ENCODE data around the gene KLF6. TPM values are rescaled to one million over a fixed set of nuclear protein-coding genes. Genes with fewer than 3 reads are reported as not detected.

KLF6 gene
- total and polyA plus RNA-seq, 9 of the 15 experiments (the other 6 are each of a cell fraction or from before 2014, with no cell fraction given) = 3.2 to 23.9 (median 8.0) TPM

- TF ChIP-seq CTBP1 (IDR thresholded peaks at IDR 0.05; ENCODE audit: borderline replicate concordance) = peak; percentile 77
- no peak for TF ChIP-seq ZNF134 (CRISPR knock-in tag; conservative IDR thresholded peaks at IDR 0.05)
- no peak; the same call in 1 of the 2 replicates for TF ChIP-seq RBFOX2 (IDR thresholded peaks at IDR 0.05; ENCODE audit: low read depth, low read length)
- no peak for TF ChIP-seq RREB1 (CRISPR knock-in tag; IDR thresholded peaks at IDR 0.05)
- no peak for TF ChIP-seq ZNF512 (tag; IDR thresholded peaks at IDR 0.05)
- no peak for TF ChIP-seq USF1 (CRISPR knock-in tag; IDR thresholded peaks at IDR 0.05)
- no peak for TF ChIP-seq SLC30A9 (CRISPR knock-in tag; IDR thresholded peaks at IDR 0.05)
- peak in 1 of 2 experiments; percentile 36; a peak in 1 of 4 replicates for TF ChIP-seq HDAC1 (IDR thresholded peaks at IDR 0.05)
- no peak for TF ChIP-seq TSC22D4 (tag; IDR thresholded peaks at IDR 0.05)
- peak; percentile 47; the same call in 1 of the 2 replicates for TF ChIP-seq ZNF175 (CRISPR knock-in tag; IDR thresholded peaks at IDR 0.05; ENCODE audit: low read depth)
- TF ChIP-seq ARID3B (CRISPR knock-in tag; IDR thresholded peaks at IDR 0.05; ENCODE audit: borderline replicate concordance) = no peak
- no peak for TF ChIP-seq NR0B1 (IDR thresholded peaks at IDR 0.05; ENCODE audit: partially characterized antibody)
- TF ChIP-seq TRIM25 (IDR thresholded peaks at IDR 0.05; ENCODE audit: borderline replicate concordance) = no peak
- TF ChIP-seq CAMTA2 (CRISPR knock-in tag; conservative IDR thresholded peaks at IDR 0.05) = no peak
These were observed 20.9 kb upstream of the KLF6 start (continued) for GRCh38 chr10:3805791-3806461.

Data from K562 (cell line).